IMR-90 (cell line): Measurements from ENCODE around the gene PIP5K1B. TPM values are rescaled to one million over a fixed set of nuclear protein-coding genes. Genes with fewer than 3 reads are reported as not detected.

ENCODE experiments used
- ATAC-seq: fragments of 200-7000 bp; cut with Tn5 transposase; 2 replicates; pipeline ENCODE4 v1.9.1; 2020; ENCODE audit warnings: low read depth, mild to moderate bottlenecking, moderate library complexity
- BruUV-seq: library from RNA; stranded (reverse); fragments of 400-500 nt; replicated peaks from 2 replicates; lab custom pipeline; 2021; lab: Mats Ljungman, UMichigan
- CTCF ChIA-PET: fragments of 300-600 bp; formaldehyde crosslinking; extraction: SDS; loops from one replicate; lab custom pipeline; 2021; ENCODE audit warnings: antibody characterized with exemption; lab: Yijun Ruan, JAX
- POLR2A ChIA-PET: fragments of 300-600 bp; sonication (Branson Sonifier 250); formaldehyde crosslinking; loops from one replicate; lab custom pipeline; 2022; ENCODE audit warnings: antibody characterized with exemption; ENCODE audit not compliant: unreplicated experiment; lab: Charles Lee
- DNase-seq: peaks from one replicate; pipeline ENCODE4 v3.0.0; 2013
- H2AFZ ChIP-seq: replicated peaks from 2 replicates; pipeline ENCODE3; 2013; ENCODE audit warnings: low read length, mild to moderate bottlenecking; ENCODE audit not compliant: poor library complexity
- H2AK5ac ChIP-seq: 2 replicates; pipeline ENCODE4 v1.6.1; 2013; ENCODE audit warnings: low read depth, low read length, inconsistent platforms
- H2AK9ac ChIP-seq: replicated peaks from 2 replicates; pipeline ENCODE3; 2013; ENCODE audit warnings: mild to moderate bottlenecking, low read depth, low read length, moderate library complexity; ENCODE audit not compliant: poor library complexity
- H2BK120ac ChIP-seq: 2 replicates; pipeline ENCODE4 v1.6.1; 2013; ENCODE audit warnings: low read depth, low read length, inconsistent platforms
- H2BK15ac ChIP-seq: 3 replicates; pipeline ENCODE4 v1.6.1; 2013; ENCODE audit warnings: low read depth, low read length, inconsistent platforms
- H2BK20ac ChIP-seq: 2 replicates; pipeline ENCODE4 v1.6.1; 2013; ENCODE audit warnings: low read depth, mild to moderate bottlenecking, inconsistent platforms, low read length, moderate library complexity
- H2BK5ac ChIP-seq: 2 replicates; pipeline ENCODE4 v1.6.1; 2013; ENCODE audit warnings: mild to moderate bottlenecking, low read depth, low read length, inconsistent platforms; ENCODE audit not compliant: poor library complexity, severe bottlenecking
- H3K14ac ChIP-seq: replicated peaks from 2 replicates; pipeline ENCODE4 v1.6.1; 2013; ENCODE audit warnings: low read depth, low read length, inconsistent platforms
- H3K18ac ChIP-seq: 2 replicates; pipeline ENCODE4 v1.6.1; 2013; ENCODE audit warnings: low read depth, low read length, control low read depth
- H3K23ac ChIP-seq: 2 replicates; pipeline ENCODE4 v1.6.1; 2013; ENCODE audit warnings: low read depth, low read length, inconsistent platforms
- H3K27ac ChIP-seq: 2 replicates; pipeline ENCODE4 v1.5.1; 2013; ENCODE audit warnings: mild to moderate bottlenecking, control low read depth, low read length; ENCODE audit not compliant: insufficient read depth
- H3K27me3 ChIP-seq: 2 replicates; pipeline ENCODE4 v1.6.1; 2013; ENCODE audit warnings: low read length; ENCODE audit not compliant: control insufficient read depth, insufficient read depth
- H3K36me3 ChIP-seq: 2 replicates; pipeline ENCODE4 v1.6.1; 2013; ENCODE audit warnings: low read length, mixed read lengths; ENCODE audit not compliant: control insufficient read depth, insufficient read depth
- H3K4ac ChIP-seq: 2 replicates; pipeline ENCODE4 v1.6.1; 2013; ENCODE audit warnings: low read depth, low read length, inconsistent platforms
- H3K4me1 ChIP-seq: 2 replicates; pipeline ENCODE4 v1.6.1; 2013; ENCODE audit warnings: low read length, mixed read lengths; ENCODE audit not compliant: control insufficient read depth, insufficient read depth
- H3K4me2 ChIP-seq: 2 replicates; pipeline ENCODE4 v1.6.1; 2013; ENCODE audit warnings: low read depth, mild to moderate bottlenecking, control low read depth, low read length, moderate library complexity
- H3K4me3 ChIP-seq: 2 replicates; pipeline ENCODE4 v1.5.1; 2013; ENCODE audit warnings: low read depth, mild to moderate bottlenecking, control low read depth, low read length, moderate library complexity; ENCODE audit not compliant: insufficient read depth
- H3K56ac ChIP-seq: 2 replicates; pipeline ENCODE4 v1.6.1; 2013; ENCODE audit warnings: low read length, inconsistent platforms; ENCODE audit not compliant: insufficient read depth; ENCODE audit errors: extremely low read depth
- H3K79me1 ChIP-seq, 2 experiments: 2 replicates each; pipeline ENCODE4 v1.6.1; 2013; ENCODE audit warnings: low read length in 2 of 2, inconsistent platforms in 1 of 2, low read depth in 1 of 2
- H3K9ac ChIP-seq: 2 replicates; pipeline ENCODE4 v1.6.1; 2013; ENCODE audit warnings: low read depth, low read length, control low read depth
- H3K9me1 ChIP-seq: 2 replicates; pipeline ENCODE4 v1.6.1; 2013; ENCODE audit warnings: low read length, inconsistent platforms; ENCODE audit not compliant: insufficient read depth
- H3K9me3 ChIP-seq: 2 replicates; pipeline ENCODE4 v1.6.1; 2013; ENCODE audit warnings: low read length; ENCODE audit not compliant: control insufficient read depth, insufficient read depth
- H4K20me1 ChIP-seq: 2 replicates; pipeline ENCODE4 v1.6.1; 2013; ENCODE audit warnings: low read length, inconsistent platforms; ENCODE audit not compliant: insufficient read depth
- H4K5ac ChIP-seq: 2 replicates; pipeline ENCODE4 v1.6.1; 2013; ENCODE audit warnings: mild to moderate bottlenecking, low read depth, low read length, control low read depth
- H4K8ac ChIP-seq, 2 experiments: 2 replicates each; pipeline ENCODE4 v1.6.1; 2013; ENCODE audit warnings: low read depth in 2 of 2, low read length in 2 of 2, control low read depth in 1 of 2, inconsistent platforms in 1 of 2
- H4K91ac ChIP-seq: 2 replicates; pipeline ENCODE4 v1.6.1; 2013; ENCODE audit warnings: low read depth, low read length, inconsistent platforms; ENCODE audit not compliant: insufficient read depth
- CHD1 ChIP-seq: IDR thresholded peaks from 2 replicates; pipeline ENCODE4 v1.6.1; 2012; ENCODE audit warnings: low read depth, low read length, improper control_type of control experiment
- CTCF ChIP-seq: conservative IDR thresholded peaks from 2 replicates; pipeline ENCODE4 v1.5.1; 2012; ENCODE audit warnings: mild to moderate bottlenecking, low read depth, low read length, improper control_type of control experiment
- ELK1 ChIP-seq: fragments of 150-350 bp; IDR thresholded peaks from 2 replicates; pipeline ENCODE4 v1.6.1; 2016; ENCODE audit warnings: low read depth, mild to moderate bottlenecking, low read length, moderate library complexity, borderline replicate concordance
- FOS ChIP-seq: fragments of 150-350 bp; IDR thresholded peaks from 2 replicates; pipeline ENCODE4 v1.6.1; 2016; ENCODE audit warnings: low read depth, low read length
- SMC3 ChIP-seq: fragments of 150-350 bp; IDR thresholded peaks from 2 replicates; pipeline ENCODE4 v1.6.1; 2016; ENCODE audit warnings: low read depth, mild to moderate bottlenecking, antibody characterized with exemption, low read length, moderate library complexity
- USF2 ChIP-seq: fragments of 150-350 bp; IDR thresholded peaks from 2 replicates; pipeline ENCODE4 v1.6.1; 2017; ENCODE audit warnings: mild to moderate bottlenecking, antibody characterized with exemption, low read length, low read depth
- WGBS, 2 experiments: methylation state at CpG; one replicate each; pipeline versions ENCODE4 v1.1.5 to v1.1.7; 2013; ENCODE audit warnings: missing lambda C conversion rate in 2 of 2; ENCODE audit not compliant: insufficient read length in 1 of 2; ENCODE audit errors: extremely low coverage in 2 of 2; 5-methylcytosine and 5-hydroxymethylcytosine counted together
- dilution Hi-C: fragments of 300-500 bp; cut with HindIII; formaldehyde crosslinking; loops from one replicate; pipeline ENCODE4 v1.14.3; 2018; ENCODE audit warnings: low sequenced_read_pairs; ENCODE audit not compliant: unreplicated experiment
- in situ Hi-C: fragments of 300-500 bp; cut with MboI; formaldehyde crosslinking; loops from 3 replicates; pipeline ENCODE4 v1.14.3; 2019; ENCODE audit warnings: low sequenced_read_pairs, inconsistent platforms, mixed read lengths
- intact Hi-C: fragments of 100-400 bp; cut with micrococcal nuclease; formaldehyde crosslinking; loops from 2 replicates; pipeline ENCODE4 v1.10.0; 2022
- polyA plus RNA-seq, 3 experiments: library from polyadenylated mRNA; depleted of rRNA; stranded (reverse); fragments of >200 nt; gene quantifications; 2 replicates each; pipeline ENCODE4 v1.2.3, GENCODE V29; 2012; ENCODE audit warnings: low replicate concordance in 1 of 3
- total RNA-seq: library from RNA; depleted of rRNA; stranded (reverse); fragments of >200 nt; gene quantifications from 2 replicates; pipeline ENCODE4 v1.2.3, GENCODE V29; 2012

The PIP5K1B gene
- total and polyA plus RNA-seq, 2 of the 4 experiments (the other 2 are of a cell fraction) = not detected

- no peak overlapping the region for H4K8ac ChIP-seq
- no peak overlapping the region for H2BK20ac ChIP-seq
- H4K91ac ChIP-seq = no peak overlapping the region; the same call in 1 of the 2 replicates
- no peak overlapping the region for H3K4me3 ChIP-seq
- no peaks in the 10 kb centered on the region for H3K9me3 ChIP-seq
- peak; percentile 68 for DNase-seq
- no peak overlapping the region for H3K18ac ChIP-seq
- ChIA-PET CTCF (interaction anchor here (1.0 to 1.2 kb wide), 2 partner anchors 9 to 98 kb away, joined by 3 read pairs; no protein-coding TSS in a partner anchor), POLR2A (no interaction called here)
- dilution Hi-C loops = no loop called here
- no peak for TF ChIP-seq ELK1
- no peak for TF ChIP-seq SMC3
- TF ChIP-seq CTCF = no peak
- TF ChIP-seq FOS = no peak
- no peak for TF ChIP-seq CHD1
- no peak for TF ChIP-seq USF2
- no TSS peak for BruUV-seq
- H2BK5ac ChIP-seq = no peak overlapping the region
- no peak overlapping the region for H3K23ac ChIP-seq
- no peak overlapping the region for H2AK9ac ChIP-seq
- in situ Hi-C loops = no loop called here
- H3K36me3 ChIP-seq = peaks cover 16% of the 10 kb centered on the region
- H2AFZ ChIP-seq = peak overlapping the region; percentile 47
- H3K56ac ChIP-seq = no peak overlapping the region
- peak overlapping the region; percentile 11; the same call in 1 of the 2 replicates for H3K4me2 ChIP-seq
- no peak overlapping the region for H3K27ac ChIP-seq
- 0 out of 2 replicates have a peak overlapping the region, but pooled peaks have one; percentile 51 for H3K14ac ChIP-seq
- no peak overlapping the region for H2BK15ac ChIP-seq
- H3K27me3 ChIP-seq = no peaks in the 10 kb centered on the region
- ATAC-seq = peak; percentile 83
- H4K5ac ChIP-seq = no peak overlapping the region
- peak overlapping the region; percentile 29 for H3K4ac ChIP-seq
- H3K4me1 ChIP-seq = peaks cover 8% of the 10 kb centered on the region
- H4K20me1 ChIP-seq = no peaks in the 10 kb centered on the region; the same call in 1 of the 2 replicates
- H2BK120ac ChIP-seq = no peak overlapping the region
- peaks cover 14 to 33% of the 10 kb centered on the region in 2 experiments for H3K79me1 ChIP-seq
- intact Hi-C loops = no loop called here
- H2AK5ac ChIP-seq = no peak overlapping the region
- 35% methylated on average over 5 of the region's 9 CpGs; no CpG with 5 or more reads in 1 of the 2 experiments for WGBS, 2 experiments
- H3K9me1 ChIP-seq = no peaks in the 10 kb centered on the region; the same call in 1 of the 2 replicates
- no peak overlapping the region for H3K9ac ChIP-seq
Observed at GRCh38 chr9:69044240-69045219, 339.5 kb downstream of the PIP5K1B start.
